Lung (tissue), 12 donors: ENCODE data around the gene BRCA1. TPM values are rescaled to one million over a fixed set of nuclear protein-coding genes. Genes with fewer than 3 reads are reported as not detected.
A peak's percentile ranks its signal among the peaks of the same experiment; 100 is the strongest.

Experiments
- ATAC-seq: fragments of 200-7000 bp; cut with Tn5 transposase; one replicate; pipeline ENCODE4 v1.9.1; 2020; ENCODE audit warnings: moderate number of reproducible peaks; ENCODE audit not compliant: insufficient read depth, low FRiP score
- DNase-seq, 3 donors: peaks; one replicate each; pipeline ENCODE4 v3.0.0-alpha.2; 2013 to 2017
- H3K27ac ChIP-seq, 2 donors: one replicate each; pipeline ENCODE4 v1.5.1; 2013; ENCODE audit warnings: mild to moderate bottlenecking in 2 of 2, moderate library complexity in 2 of 2, control low read depth in 1 of 2, inconsistent platforms in 1 of 2, low read depth in 1 of 2, low read length in 1 of 2
- H3K27me3 ChIP-seq, 3 donors: one replicate each; pipeline ENCODE4 v1.5.1; 2013; ENCODE audit warnings: low read length in 2 of 3; ENCODE audit not compliant: control insufficient read depth in 3 of 3, insufficient read depth in 3 of 3
- H3K36me3 ChIP-seq, 4 donors: one replicate each; pipeline ENCODE4 v1.5.1; 2013; ENCODE audit warnings: low read length in 4 of 4, mild to moderate bottlenecking in 1 of 4, moderate library complexity in 1 of 4; ENCODE audit not compliant: control insufficient read depth in 4 of 4, insufficient read depth in 4 of 4
- H3K4me1 ChIP-seq, 5 donors: one replicate each; pipeline ENCODE4 v1.5.1; 2013; ENCODE audit warnings: low read length in 5 of 5, mild to moderate bottlenecking in 2 of 5, moderate library complexity in 1 of 5; ENCODE audit not compliant: control insufficient read depth in 5 of 5, insufficient read depth in 5 of 5
- H3K4me3 ChIP-seq: one replicate; pipeline ENCODE4 v1.5.1; 2013; ENCODE audit warnings: mild to moderate bottlenecking, control low read depth, moderate library complexity
- H3K9ac ChIP-seq, 2 donors: one replicate each; pipeline ENCODE4 v1.5.1; 2013; ENCODE audit warnings: low read length in 2 of 2, control low read depth in 1 of 2; ENCODE audit not compliant: insufficient read depth in 1 of 2
- H3K9me3 ChIP-seq, 4 donors: one replicate each; pipeline ENCODE4 v1.5.1; 2013; ENCODE audit warnings: low read length in 3 of 4, mild to moderate bottlenecking in 1 of 4, moderate library complexity in 1 of 4; ENCODE audit not compliant: control insufficient read depth in 4 of 4, insufficient read depth in 3 of 4
- CTCF ChIP-seq: IDR thresholded peaks from 2 replicates; pipeline ENCODE4 v1.5.1; 2012; ENCODE audit warnings: mild to moderate bottlenecking; ENCODE audit errors: control extremely low read depth, extremely low read depth
- WGBS, 2 donors: extraction: QIAGEN DNeasy Blood & Tissue Kit; methylation state at CpG; one replicate each; pipeline ENCODE4 v1.1.7; 2013; 5-methylcytosine and 5-hydroxymethylcytosine counted together
- polyA plus RNA-seq, 2 donors: library from polyadenylated mRNA; stranded (reverse); fragments of 200-250 nt; gene quantifications; one replicate each; pipeline ENCODE4 v1.2.1, GENCODE V29; 2013
- total RNA-seq, 2 donors: library from RNA; depleted of rRNA in 1 of 2; stranded (reverse); fragments of >200 nt in 1 of 2; gene quantifications; one replicate each; pipeline ENCODE4 v1.2.1, GENCODE V29; 2014 to 2021
- donor health status: control.
- donor health status: control.
- donor health status: Bipolar disorder and iron deficiency.
- donor health status: healthy.
- donor health status: DM: yes; HTN: yes; CAD: no.

BRCA1 gene
- total and polyA plus RNA-seq, 4 donors: 2.0 to 15.7 (median 6.0) TPM

GRCh38 chr17:43021741-43022512 is 103.2 kb downstream of the BRCA1 start, which contains the start of gene VAT1:
Gene VAT1, minus strand, starts transcription at chr17:43022385. Its CDS starts 63 bp downstream, at chr17:43022322.
- Histone ChIP-seq H3K9me3 (no peaks in the 10 kb centered on the region), H3K27ac (peak within 1 kb of the TSS; percentile 71 to 83), H3K4me1 (peaks cover 0 to 29% (median 13%) of the 10 kb centered on the region in 5 donors), H3K36me3 (peaks cover 0 to 10% (median 1%) of the 10 kb centered on the region in 4 donors), H3K4me3 (peak within 1 kb of the TSS; percentile 90), H3K27me3 (no peaks in the 10 kb centered on the region), H3K9ac (peak within 1 kb of the TSS; percentile 37 to 55)
- peak; percentile 85 to 88 (median 87) for DNase-seq
- ATAC-seq: peak; percentile 72
- WGBS, 2 donors: 0 to 1% methylated on average over 74 to 80 of the region's 80 CpGs
- no peak for TF ChIP-seq CTCF

- Histone ChIP-seq H3K27ac (peak overlapping the region; percentile 71 to 83), H3K9me3 (no peaks in the 10 kb centered on the region), H3K4me3 (peak overlapping the region; percentile 90), H3K4me1 (peaks cover 0 to 29% (median 13%) of the 10 kb centered on the region in 5 donors), H3K9ac (peak overlapping the region in 1 of 2 donors; percentile 37), H3K36me3 (peaks cover 0 to 15% (median 1%) of the 10 kb centered on the region in 4 donors), H3K27me3 (no peaks in the 10 kb centered on the region)
- DNase-seq (peak; percentile 43 to 54 (median 48)), ATAC-seq (peak; percentile 35)
- WGBS, 2 donors: 15 to 16% methylated on average over 35 to 36 of the region's 40 CpGs
- TF ChIP-seq CTCF: no peak
Measured at GRCh38 chr17:43020789-43021740, 104.1 kb downstream of the BRCA1 start.

- peaks cover 0 to 21% (median 1%) of the 10 kb centered on the region in 4 donors for H3K36me3 ChIP-seq
- peak overlapping the region in 1 of 2 donors; percentile 65 for H3K27ac ChIP-seq
- H3K9me3 ChIP-seq: no peaks in the 10 kb centered on the region
- no peak for TF ChIP-seq CTCF
- no peak overlapping the region for H3K9ac ChIP-seq
- peaks cover 0 to 29% (median 13%) of the 10 kb centered on the region in 5 donors for H3K4me1 ChIP-seq
- DNase-seq (peak in 2 of 3 donors; percentile 26 to 67), ATAC-seq (no peak)
- 29 to 40% methylated on average over 6 of the region's 6 CpGs for WGBS, 2 donors
- H3K4me3 ChIP-seq: no peak overlapping the region
- no peaks in the 10 kb centered on the region for H3K27me3 ChIP-seq
Measured at GRCh38 chr17:43020030-43020621, 105.0 kb downstream of the BRCA1 start.
